Measurements from ENCODE around the gene ACADM.

GRCh38 chr1:75796376-75797272 lies 72.1 kb downstream of the ACADM start, which contains the start of gene MSH4:
- TF ChIP-seq, protein P1, sequence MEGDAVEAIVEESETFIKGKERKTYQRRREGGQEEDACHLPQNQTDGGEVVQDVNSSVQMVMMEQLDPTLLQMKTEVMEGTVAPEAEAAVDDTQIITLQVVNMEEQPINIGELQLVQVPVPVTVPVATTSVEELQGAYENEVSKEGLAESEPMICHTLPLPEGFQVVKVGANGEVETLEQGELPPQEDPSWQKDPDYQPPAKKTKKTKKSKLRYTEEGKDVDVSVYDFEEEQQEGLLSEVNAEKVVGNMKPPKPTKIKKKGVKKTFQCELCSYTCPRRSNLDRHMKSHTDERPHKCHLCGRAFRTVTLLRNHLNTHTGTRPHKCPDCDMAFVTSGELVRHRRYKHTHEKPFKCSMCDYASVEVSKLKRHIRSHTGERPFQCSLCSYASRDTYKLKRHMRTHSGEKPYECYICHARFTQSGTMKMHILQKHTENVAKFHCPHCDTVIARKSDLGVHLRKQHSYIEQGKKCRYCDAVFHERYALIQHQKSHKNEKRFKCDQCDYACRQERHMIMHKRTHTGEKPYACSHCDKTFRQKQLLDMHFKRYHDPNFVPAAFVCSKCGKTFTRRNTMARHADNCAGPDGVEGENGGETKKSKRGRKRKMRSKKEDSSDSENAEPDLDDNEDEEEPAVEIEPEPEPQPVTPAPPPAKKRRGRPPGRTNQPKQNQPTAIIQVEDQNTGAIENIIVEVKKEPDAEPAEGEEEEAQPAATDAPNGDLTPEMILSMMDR (IDR thresholded peaks at IDR 0.05), result no peak
- TF ChIP-seq POLR2A (IDR thresholded peaks at IDR 0.05) (no peak), EP300 (IDR thresholded peaks at IDR 0.05) (no peak)
